ENCODE results near the gene ACTN3.

DNA sequence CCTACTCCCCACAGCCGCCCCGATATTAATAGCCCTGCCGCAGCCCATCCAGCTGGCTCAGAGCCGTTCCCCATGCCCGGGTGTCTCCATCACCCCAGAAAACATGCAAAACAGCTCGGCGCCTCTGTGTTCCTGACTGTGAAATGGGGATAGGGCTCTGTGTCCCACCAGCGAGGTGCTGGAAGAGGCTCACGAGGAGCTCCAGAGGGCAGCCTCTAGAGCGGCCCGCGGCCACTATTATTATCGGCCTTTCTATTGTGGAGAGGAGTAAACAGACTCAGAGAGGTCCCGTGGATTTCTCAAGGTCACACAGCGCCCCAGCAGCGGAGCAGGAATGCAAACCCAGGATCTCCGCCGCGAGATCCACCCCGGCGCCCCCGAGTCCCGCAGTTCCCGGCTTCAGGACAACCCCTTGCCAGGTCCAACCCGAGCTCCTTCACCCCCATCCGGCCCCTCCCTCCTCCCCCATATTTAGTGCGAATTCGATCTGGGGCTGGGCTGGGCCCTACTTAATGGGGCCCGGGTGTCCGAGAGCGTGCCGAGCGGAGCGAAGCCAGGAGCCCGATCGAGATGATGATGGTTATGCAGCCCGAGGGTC, at the start of gene ACTN3:
- TF ChIP-seq TP53 (CRISPR knock-in tag; IDR thresholded peaks at IDR 0.05) (no peak), CREB1 (CRISPR knock-in tag; IDR thresholded peaks at IDR 0.05) (no peak), CBFB (CRISPR knock-in tag; IDR thresholded peaks at IDR 0.05; ENCODE audit: low read depth) (no peak), TEAD4 (CRISPR knock-in tag; IDR thresholded peaks at IDR 0.05) (no peak), CREM (CRISPR knock-in tag; IDR thresholded peaks at IDR 0.05) (no peak), TCF7 (CRISPR knock-in tag; IDR thresholded peaks at IDR 0.05; ENCODE audit: low read depth) (no peak), ETV6 (CRISPR knock-in tag; IDR thresholded peaks at IDR 0.05) (no peak)
- TF ChIP-seq, protein P1, sequence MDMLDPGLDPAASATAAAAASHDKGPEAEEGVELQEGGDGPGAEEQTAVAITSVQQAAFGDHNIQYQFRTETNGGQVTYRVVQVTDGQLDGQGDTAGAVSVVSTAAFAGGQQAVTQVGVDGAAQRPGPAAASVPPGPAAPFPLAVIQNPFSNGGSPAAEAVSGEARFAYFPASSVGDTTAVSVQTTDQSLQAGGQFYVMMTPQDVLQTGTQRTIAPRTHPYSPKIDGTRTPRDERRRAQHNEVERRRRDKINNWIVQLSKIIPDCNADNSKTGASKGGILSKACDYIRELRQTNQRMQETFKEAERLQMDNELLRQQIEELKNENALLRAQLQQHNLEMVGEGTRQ (CRISPR knock-in tag; IDR thresholded peaks at IDR 0.05) = no peak; the same call in 1 of the 2 replicates
- TF ChIP-seq, protein P2, sequence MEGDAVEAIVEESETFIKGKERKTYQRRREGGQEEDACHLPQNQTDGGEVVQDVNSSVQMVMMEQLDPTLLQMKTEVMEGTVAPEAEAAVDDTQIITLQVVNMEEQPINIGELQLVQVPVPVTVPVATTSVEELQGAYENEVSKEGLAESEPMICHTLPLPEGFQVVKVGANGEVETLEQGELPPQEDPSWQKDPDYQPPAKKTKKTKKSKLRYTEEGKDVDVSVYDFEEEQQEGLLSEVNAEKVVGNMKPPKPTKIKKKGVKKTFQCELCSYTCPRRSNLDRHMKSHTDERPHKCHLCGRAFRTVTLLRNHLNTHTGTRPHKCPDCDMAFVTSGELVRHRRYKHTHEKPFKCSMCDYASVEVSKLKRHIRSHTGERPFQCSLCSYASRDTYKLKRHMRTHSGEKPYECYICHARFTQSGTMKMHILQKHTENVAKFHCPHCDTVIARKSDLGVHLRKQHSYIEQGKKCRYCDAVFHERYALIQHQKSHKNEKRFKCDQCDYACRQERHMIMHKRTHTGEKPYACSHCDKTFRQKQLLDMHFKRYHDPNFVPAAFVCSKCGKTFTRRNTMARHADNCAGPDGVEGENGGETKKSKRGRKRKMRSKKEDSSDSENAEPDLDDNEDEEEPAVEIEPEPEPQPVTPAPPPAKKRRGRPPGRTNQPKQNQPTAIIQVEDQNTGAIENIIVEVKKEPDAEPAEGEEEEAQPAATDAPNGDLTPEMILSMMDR (IDR thresholded peaks at IDR 0.05) = no peak
- TF ChIP-seq, protein P3, sequence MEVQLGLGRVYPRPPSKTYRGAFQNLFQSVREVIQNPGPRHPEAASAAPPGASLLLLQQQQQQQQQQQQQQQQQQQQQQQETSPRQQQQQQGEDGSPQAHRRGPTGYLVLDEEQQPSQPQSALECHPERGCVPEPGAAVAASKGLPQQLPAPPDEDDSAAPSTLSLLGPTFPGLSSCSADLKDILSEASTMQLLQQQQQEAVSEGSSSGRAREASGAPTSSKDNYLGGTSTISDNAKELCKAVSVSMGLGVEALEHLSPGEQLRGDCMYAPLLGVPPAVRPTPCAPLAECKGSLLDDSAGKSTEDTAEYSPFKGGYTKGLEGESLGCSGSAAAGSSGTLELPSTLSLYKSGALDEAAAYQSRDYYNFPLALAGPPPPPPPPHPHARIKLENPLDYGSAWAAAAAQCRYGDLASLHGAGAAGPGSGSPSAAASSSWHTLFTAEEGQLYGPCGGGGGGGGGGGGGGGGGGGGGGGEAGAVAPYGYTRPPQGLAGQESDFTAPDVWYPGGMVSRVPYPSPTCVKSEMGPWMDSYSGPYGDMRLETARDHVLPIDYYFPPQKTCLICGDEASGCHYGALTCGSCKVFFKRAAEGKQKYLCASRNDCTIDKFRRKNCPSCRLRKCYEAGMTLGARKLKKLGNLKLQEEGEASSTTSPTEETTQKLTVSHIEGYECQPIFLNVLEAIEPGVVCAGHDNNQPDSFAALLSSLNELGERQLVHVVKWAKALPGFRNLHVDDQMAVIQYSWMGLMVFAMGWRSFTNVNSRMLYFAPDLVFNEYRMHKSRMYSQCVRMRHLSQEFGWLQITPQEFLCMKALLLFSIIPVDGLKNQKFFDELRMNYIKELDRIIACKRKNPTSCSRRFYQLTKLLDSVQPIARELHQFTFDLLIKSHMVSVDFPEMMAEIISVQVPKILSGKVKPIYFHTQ (CRISPR knock-in tag; IDR thresholded peaks at IDR 0.05) = peak; percentile 82; the same call in 1 of the 2 replicates
- TF ChIP-seq, protein P4, sequence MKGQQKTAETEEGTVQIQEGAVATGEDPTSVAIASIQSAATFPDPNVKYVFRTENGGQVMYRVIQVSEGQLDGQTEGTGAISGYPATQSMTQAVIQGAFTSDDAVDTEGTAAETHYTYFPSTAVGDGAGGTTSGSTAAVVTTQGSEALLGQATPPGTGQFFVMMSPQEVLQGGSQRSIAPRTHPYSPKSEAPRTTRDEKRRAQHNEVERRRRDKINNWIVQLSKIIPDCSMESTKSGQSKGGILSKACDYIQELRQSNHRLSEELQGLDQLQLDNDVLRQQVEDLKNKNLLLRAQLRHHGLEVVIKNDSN (CRISPR knock-in tag; IDR thresholded peaks at IDR 0.05) = no peak
